ENCODE measurements around the gene SNRNP70.

SNRNP70 gene

DNA sequence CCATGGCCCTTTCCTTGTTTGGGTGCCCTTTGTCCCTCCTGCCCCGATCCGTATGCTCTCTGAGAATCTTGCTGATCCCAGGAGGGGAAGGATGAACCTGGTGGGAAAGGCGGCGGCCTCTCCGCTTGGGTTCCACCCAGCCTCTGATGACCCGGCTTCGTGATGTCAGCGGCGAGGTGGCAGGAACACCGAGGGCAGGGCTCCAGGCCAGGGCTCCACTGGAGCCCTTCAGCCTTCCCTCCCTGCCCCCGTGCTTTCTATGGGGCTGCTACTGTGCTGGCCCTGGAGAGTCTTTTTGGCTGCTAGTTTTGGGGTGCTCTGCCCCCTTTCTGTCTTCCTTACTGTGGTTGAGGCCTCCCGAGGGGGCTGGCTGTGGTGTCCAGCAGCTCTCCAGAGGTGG, 17.1 kb downstream of the SNRNP70 start:
- no peak for DNase-seq

DNA sequence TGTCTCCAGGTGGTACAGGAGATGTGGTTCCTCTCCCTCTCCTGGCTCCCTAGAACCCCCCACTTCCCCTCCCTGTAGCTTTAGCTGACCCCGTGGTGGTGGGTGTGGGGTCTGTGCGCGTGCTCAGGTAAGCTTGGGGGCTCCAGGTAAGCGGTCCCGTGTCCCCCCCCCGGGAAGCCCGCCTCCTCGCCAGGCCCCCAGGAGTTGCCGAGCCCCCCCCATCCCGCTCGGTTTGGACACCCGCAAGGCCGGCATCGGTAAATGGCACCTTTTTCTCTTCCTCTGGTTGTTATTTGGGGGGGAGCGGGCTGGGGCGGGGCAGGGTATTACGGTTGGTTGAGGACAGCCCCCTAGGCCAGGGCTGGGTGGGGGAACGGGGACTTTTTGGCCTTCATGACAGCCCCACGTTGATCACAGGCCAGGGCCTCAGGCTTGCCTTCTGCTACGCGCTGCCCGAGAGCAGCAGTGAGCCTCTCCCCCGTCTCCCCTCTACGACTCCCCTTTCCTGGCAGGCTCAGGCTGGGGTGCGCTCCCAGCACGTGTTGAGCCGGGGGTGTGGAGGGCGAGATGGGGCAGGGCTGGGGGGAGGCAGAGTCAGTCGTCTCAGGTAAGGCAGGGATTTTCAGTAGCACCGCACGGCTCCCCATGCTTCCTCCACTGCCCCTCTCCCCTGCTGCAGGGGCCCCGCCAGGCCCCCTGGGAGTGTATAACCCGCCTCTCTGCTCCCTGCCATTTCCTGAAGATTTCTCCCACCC, 18.3 kb downstream of the SNRNP70 start:
- no peak for DNase-seq

GRCh38 chr19:49104229-49104864, 19.1 kb downstream of the SNRNP70 start:
- peak; percentile 66 for DNase-seq

- DNase-seq, result peak; percentile 55
Measured at GRCh38 chr19:49106648-49107135, 21.4 kb downstream of the SNRNP70 start.

DNA sequence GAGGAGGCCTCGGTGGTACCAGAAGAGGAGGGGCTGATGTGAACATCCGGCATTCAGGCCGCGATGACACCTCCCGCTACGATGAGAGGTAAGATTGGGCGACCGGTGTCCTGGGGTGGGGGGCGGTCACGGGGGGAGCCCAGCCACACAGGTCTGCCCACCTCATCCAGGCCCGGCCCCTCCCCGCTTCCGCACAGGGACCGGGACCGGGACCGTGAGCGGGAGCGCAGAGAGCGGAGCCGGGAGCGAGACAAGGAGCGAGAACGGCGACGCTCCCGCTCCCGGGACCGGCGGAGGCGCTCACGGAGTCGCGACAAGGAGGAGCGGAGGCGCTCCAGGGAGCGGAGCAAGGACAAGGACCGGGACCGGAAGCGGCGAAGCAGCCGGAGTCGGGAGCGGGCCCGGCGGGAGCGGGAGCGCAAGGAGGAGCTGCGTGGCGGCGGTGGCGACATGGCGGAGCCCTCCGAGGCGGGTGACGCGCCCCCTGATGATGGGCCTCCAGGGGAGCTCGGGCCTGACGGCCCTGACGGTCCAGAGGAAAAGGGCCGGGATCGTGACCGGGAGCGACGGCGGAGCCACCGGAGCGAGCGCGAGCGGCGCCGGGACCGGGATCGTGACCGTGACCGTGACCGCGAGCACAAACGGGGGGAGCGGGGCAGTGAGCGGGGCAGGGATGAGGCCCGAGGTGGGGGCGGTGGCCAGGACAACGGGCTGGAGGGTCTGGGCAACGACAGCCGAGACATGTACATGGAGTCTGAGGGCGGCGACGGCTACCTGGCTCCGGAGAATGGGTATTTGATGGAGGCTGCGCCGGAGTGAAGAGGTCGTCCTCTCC, 22.6 kb downstream of the SNRNP70 start:
- no peak for DNase-seq

GRCh38 chr19:49109051-49109450, 23.8 kb downstream of the SNRNP70 start:
- DNase-seq, result no peak

DNA sequence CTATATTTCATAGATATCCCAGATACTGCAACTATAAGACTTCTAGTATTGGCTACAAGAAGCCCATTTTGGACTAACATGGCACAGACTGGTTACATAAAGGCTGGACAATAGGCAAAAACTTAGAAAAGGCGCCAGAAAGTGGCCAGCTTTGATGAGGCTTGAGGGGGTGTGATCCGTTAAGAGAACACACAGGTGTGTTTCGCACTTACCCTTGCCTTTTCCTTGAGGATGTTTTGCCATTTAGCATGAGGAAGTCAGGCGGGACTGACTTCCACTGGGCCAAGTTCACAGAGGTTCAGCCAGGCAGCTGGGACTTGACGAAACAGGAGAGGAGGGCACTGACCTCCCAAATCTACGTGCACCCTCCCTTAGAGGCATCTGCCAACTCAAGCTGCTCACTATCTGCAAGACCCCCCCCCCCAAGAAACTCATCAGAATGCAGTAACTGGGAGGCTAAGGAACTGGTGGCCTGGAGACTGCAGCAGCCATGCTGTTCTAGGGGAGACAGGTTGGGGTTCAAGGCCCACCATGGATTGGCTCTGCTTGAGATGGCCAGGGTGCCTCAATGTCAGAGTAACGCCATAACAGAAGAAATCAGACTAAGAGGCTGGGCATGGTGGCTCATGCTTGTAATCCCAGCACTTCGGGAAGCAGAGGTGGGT, 24.4 kb downstream of the SNRNP70 start:
- no peak for DNase-seq

- no peak for DNase-seq
Measured at GRCh38 chr19:49110567-49110966, 25.3 kb downstream of the SNRNP70 start.

DNA sequence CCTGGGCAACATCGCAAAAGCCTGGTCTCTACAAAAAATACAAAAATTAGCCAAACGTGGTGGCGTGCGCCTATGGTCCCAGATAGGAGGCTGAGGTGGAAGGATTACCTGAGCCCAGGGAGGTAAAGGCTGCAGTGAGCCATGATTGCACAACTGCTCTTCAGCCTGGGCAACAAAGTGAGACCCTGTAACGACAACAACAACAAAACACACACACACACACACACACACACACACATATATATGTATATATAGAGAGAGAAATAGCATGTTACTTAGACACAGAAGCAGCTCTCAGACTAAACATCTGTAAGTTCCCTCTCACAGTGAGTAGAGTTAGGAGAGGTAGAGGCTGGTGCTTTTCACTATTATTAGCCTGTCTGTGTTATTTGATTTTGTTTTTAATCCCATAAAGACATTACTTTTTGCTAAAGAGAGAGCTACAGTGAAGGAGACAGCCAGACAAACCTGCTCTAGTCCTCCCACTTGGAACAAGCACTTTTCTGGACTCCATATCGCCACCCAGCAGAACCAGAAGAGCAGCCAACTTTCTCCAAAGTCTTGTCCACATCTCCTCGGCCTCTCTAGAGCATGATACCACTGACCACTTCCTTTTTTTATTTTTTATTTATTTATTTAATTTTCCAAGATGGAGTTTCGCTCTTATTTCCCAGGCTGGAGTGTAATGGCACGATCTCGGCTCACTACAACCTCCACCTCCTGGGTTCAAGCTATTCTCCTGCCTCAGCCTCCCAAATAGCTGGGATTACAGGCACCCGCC, 26.2 kb downstream of the SNRNP70 start:
- DNase-seq, result no peak

DNA sequence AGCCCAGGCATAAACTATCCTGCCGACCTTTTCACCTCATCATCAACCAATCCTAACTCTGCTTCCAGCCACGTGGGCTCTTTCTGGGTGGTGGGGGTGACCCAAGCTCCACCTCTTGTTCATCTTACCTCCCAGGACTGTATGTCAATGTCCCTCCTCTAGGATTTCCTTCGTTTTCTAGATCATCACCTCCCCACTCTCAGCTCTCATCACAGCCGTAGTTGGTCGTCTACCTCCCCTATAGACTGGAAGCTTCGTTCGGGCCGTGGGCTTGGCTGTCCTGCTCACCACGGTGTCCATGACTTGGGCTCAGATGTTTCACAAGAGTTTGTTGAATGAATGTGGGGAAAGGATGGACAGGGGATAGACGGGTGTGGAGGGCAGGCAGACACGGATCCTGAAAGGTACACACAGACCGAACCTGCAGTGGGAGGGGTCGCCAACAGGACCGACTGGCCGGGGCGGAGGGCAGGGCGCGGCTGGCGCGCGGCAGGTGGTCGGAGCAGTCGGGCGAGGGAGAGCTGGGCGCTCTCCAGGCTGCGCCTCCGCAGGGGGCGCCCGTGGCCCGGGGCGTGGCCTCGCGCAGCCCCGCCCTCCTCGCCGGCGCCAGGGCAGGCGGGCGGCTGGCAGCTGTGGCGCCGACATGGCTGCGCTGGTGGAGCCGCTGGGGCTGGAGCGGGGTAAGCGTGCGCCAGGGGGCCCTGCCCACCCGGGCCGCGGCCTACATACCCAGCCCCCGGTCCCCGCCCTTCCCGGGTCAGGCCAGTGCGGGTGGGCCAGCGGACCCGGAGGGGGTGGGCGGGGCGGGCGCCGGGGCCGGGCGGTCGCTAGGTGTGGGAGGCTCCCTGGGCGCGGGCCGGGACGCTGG, 28.7 kb downstream of the SNRNP70 start, which contains the start of gene LIN7B:
TSS of gene LIN7B (plus strand) at position 609 of the 868 bp plus-strand sequence. CDS start at position 644, 35 bp downstream.
- DNase-seq, result peak; percentile 82

DNA sequence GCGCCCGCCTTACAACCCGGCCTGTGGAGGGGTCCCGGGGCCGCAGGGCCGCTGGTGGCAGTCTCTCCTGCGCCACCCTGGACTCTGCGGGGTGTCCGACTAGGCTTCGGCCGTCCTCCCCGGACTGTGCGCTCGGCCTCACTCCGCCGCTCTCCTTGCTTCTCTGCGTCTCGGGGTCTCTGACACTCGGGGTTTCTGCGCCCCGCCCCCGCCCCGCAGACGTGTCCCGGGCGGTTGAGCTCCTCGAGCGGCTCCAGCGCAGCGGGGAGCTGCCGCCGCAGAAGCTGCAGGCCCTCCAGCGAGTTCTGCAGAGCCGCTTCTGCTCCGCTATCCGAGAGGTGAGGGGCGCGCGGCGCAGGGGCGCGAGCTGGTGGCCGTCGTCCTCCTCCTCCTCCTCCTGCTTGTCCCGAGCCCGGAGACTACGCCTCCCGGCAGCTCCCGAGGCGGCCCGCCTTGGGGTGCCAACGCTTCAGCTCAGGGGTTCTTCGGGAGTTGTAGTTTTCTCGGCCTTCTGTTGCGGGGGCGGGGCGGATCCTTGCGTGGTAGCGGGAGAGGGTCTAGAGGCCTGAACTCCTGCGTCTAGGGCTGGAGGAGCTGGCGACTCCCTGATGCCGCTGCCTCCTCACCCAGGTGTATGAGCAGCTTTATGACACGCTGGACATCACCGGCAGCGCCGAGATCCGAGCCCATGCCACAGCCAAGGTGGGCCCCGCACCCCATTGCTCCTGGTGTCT, 29.5 kb downstream of the SNRNP70 start:
- peak; percentile 86 for DNase-seq

DNA sequence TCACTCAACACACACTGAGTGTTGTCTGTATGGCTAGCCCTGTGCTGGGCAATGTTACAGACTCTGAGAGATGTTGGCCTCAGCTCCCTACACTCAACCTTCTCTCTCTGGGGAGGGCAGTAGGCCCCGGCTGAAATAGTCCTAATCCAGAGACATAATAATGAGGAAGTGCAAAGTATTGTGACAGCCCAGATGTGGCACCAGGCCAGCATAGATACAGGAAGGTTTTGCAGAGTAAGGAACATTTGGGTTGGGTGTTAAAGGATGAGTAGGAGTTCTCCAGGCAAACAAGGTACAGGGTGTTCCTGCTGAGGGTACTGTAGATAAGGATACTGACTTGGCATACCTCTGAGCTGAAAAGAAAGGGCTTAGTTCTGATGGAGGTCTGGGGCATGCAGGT, 31.3 kb downstream of the SNRNP70 start:
- peak; percentile 37 for DNase-seq

- DNase-seq, result peak; percentile 27
Measured at GRCh38 chr19:49117677-49118564, 32.7 kb downstream of the SNRNP70 start.

GRCh38 chr19:49118565-49119410, 33.5 kb downstream of the SNRNP70 start, which contains the start of gene C19orf73:
Gene C19orf73, minus strand, starts transcription at chr19:49119143. Its CDS starts 121 bp downstream, at chr19:49119022.
- peak; percentile 96 for DNase-seq

DNA sequence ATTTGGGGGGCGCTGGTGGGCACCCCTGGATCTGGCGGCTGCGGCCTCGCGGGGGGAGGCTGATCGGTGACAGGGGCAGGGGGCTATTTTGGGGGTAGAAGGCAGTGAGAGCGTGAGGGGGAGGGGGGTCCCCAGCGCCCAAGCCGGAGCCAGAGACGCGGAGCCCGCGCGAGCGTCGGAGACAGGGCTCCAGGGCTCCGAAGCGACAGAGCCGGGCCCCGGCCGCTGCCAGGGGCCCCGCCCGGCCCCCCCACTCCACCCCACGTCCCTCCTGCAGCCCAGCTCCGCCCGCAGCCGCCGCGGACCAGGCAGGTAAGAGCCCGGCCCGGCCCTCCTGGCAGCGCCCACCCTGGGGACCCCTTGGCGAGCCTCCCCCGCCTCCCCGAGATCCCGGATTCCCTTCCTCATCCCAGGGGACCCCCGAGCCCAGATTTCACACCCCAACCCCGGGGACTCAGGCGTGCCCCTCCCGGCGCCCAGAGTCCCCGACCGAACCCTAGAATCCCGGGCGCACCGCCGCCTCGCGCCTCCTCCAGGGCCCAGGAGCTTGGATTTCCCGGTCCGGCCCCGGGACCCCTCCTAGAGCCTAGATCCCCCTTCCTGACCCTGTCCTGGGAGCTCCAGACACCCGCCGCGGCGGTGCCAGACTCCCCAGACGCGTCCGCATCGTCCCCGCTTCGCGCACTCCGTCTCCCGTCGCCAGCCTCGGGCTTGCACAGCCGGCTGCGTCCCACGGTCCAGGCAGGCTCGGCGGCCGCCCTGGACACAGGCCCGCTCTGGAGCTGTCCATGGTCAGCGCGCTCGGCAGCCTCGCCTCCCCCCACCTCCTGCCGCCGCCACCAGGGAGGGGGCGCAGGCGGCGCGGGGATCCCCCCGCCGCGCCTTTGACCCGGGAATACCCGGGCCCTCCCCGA, 34.4 kb downstream of the SNRNP70 start, which contains the start of gene PPFIA3:
TSS of gene PPFIA3 (plus strand) at position 134 of the 914 bp plus-strand sequence. CDS start 8,330 bp downstream, outside the sequence.
- DNase-seq, result peak; percentile 81

DNA sequence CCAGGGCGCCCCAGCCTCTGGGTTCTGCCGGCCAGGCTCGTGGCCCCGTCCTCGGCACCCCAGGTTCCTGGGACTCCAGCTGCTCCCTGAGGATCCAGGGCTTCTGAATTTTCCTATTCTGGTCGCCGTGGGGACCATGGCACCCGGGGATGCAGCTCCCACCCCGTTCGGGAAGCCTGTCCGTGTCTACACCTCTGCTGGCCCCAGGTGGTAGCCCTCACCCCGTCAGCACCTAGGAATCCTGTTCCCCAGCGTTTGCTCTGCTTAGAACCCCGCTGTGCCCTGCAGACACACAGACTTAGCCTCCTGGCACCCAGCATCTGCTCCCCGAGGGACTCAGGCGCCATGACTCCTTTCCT, 35.1 kb downstream of the SNRNP70 start:
- DNase-seq, result peak; percentile 21

GRCh38 chr19:49120868-49121267, 35.6 kb downstream of the SNRNP70 start:
- DNase-seq, result no peak

Data from femur (tissue), 1 donor.